ENCODE measurements around the gene BCL2L14. TPM values are rescaled to one million over a fixed set of nuclear protein-coding genes. Genes with fewer than 3 reads are reported as not detected.

The BCL2L14 gene
- total RNA-seq, 1 experiment from 2014 or later = not detected

DNA sequence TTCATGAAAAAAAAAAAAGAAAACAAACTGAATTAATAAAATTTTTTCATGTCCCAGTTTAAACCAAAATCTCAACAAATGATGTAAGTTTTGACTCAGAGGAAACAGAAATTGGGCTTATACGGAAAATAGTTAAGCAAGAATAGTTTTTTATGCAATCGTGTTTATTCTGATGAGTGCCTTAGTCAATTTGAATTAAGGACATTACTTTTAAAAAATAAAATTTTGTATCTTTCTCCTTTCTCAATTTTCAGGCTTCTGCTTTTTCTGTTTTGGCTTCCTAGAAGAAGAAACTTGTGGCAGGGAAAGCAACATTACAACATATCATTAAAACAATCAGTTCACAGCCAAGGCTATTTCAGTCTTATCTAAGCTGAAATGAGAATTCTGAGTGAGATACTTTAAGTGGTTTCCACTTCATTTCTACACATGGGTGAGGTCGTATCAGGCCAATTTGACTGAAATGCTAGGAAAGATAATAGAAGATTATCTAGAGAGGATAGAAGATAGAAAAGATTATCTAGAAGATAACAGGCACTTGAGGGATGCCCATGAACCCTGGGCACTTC is 52.4 kb downstream of the BCL2L14 start:
- TF ChIP-seq SIN3A (IDR thresholded peaks at IDR 0.05; ENCODE audit: borderline replicate concordance, insufficient read depth, low read depth, low read length) (no peak), POLR2AphosphoS5 (IDR thresholded peaks at IDR 0.05; ENCODE audit: low read depth, low read length) (no peak), TCF7L2 (IDR thresholded peaks at IDR 0.05; ENCODE audit: low read depth, low read length) (no peak)
- TF ChIP-seq, protein P1, sequence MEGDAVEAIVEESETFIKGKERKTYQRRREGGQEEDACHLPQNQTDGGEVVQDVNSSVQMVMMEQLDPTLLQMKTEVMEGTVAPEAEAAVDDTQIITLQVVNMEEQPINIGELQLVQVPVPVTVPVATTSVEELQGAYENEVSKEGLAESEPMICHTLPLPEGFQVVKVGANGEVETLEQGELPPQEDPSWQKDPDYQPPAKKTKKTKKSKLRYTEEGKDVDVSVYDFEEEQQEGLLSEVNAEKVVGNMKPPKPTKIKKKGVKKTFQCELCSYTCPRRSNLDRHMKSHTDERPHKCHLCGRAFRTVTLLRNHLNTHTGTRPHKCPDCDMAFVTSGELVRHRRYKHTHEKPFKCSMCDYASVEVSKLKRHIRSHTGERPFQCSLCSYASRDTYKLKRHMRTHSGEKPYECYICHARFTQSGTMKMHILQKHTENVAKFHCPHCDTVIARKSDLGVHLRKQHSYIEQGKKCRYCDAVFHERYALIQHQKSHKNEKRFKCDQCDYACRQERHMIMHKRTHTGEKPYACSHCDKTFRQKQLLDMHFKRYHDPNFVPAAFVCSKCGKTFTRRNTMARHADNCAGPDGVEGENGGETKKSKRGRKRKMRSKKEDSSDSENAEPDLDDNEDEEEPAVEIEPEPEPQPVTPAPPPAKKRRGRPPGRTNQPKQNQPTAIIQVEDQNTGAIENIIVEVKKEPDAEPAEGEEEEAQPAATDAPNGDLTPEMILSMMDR (IDR thresholded peaks at IDR 0.05) = no peak
- TF ChIP-seq, protein P2, sequence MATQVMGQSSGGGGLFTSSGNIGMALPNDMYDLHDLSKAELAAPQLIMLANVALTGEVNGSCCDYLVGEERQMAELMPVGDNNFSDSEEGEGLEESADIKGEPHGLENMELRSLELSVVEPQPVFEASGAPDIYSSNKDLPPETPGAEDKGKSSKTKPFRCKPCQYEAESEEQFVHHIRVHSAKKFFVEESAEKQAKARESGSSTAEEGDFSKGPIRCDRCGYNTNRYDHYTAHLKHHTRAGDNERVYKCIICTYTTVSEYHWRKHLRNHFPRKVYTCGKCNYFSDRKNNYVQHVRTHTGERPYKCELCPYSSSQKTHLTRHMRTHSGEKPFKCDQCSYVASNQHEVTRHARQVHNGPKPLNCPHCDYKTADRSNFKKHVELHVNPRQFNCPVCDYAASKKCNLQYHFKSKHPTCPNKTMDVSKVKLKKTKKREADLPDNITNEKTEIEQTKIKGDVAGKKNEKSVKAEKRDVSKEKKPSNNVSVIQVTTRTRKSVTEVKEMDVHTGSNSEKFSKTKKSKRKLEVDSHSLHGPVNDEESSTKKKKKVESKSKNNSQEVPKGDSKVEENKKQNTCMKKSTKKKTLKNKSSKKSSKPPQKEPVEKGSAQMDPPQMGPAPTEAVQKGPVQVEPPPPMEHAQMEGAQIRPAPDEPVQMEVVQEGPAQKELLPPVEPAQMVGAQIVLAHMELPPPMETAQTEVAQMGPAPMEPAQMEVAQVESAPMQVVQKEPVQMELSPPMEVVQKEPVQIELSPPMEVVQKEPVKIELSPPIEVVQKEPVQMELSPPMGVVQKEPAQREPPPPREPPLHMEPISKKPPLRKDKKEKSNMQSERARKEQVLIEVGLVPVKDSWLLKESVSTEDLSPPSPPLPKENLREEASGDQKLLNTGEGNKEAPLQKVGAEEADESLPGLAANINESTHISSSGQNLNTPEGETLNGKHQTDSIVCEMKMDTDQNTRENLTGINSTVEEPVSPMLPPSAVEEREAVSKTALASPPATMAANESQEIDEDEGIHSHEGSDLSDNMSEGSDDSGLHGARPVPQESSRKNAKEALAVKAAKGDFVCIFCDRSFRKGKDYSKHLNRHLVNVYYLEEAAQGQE (IDR thresholded peaks at IDR 0.05; ENCODE audit: insufficient read depth in 1 of 2, low read depth in 2 of 2, low read length in 1 of 2) = no peak
- no peak for DNase-seq (ENCODE audit: low read depth, low spot score)
- in situ Hi-C loops (cut with HindIII; ENCODE audit: low pct_unique_long_range_greater_than_20kb, low sequenced_read_pairs) = no loop called here
- BruUV-seq (replicated peaks) = no TSS peak
- intact Hi-C loops (cut with micrococcal nuclease; ENCODE audit: unreplicated experiment) = no loop called here
- ChIA-PET POLR2A (no interaction called here), CTCF (no interaction called here)
- Histone ChIP-seq H3K4me1 (ENCODE audit: control insufficient read depth, insufficient read depth, low read length) (no peaks in the 10 kb centered on the region), H3K27ac (ENCODE audit: low read length) (no peak overlapping the region), H3K4me3 (ENCODE audit: low read depth in 2 of 2, low read length in 2 of 2) (no peak overlapping the region), H3K36me3 (ENCODE audit: control insufficient read depth, insufficient read depth, low read length) (no peaks in the 10 kb centered on the region; the same call in 1 of the 2 replicates), H3K27me3 (ENCODE audit: control insufficient read depth, insufficient read depth, low read length) (no peaks in the 10 kb centered on the region), H3K9me3 (ENCODE audit: control insufficient read depth, insufficient read depth, low read depth, low read length) (no peaks in the 10 kb centered on the region)
- no peak for ATAC-seq

DNA sequence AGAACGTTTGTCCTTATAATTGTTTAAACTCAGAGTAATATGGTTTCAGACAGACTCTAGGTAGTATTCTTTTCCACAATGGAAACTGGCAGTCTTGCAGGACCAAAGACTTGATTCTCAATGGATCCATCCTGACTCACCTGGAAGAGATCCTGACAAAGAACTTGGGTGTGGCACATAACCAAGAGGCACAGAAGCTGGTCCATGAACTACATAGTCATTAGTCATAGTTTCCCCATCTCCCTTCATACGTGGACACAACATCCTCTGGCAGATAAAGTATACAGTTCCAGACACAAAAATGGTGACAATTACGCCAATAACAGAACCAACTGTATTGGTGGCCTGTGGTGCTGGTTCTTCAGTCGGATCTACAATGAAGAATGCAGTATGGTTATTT is 55.8 kb downstream of the BCL2L14 start:
- Histone ChIP-seq H3K27me3 (ENCODE audit: control insufficient read depth, insufficient read depth, low read length) (no peaks in the 10 kb centered on the region), H3K9me3 (ENCODE audit: control insufficient read depth, insufficient read depth, low read depth, low read length) (no peaks in the 10 kb centered on the region), H3K27ac (ENCODE audit: low read length) (no peak overlapping the region), H3K4me1 (ENCODE audit: control insufficient read depth, insufficient read depth, low read length) (no peaks in the 10 kb centered on the region), H3K4me3 (ENCODE audit: low read depth in 2 of 2, low read length in 2 of 2) (no peak overlapping the region), H3K36me3 (ENCODE audit: control insufficient read depth, insufficient read depth, low read length) (no peaks in the 10 kb centered on the region; the same call in 1 of the 2 replicates)
- intact Hi-C loops (cut with micrococcal nuclease; ENCODE audit: unreplicated experiment) = no loop called here
- no TSS peak for BruUV-seq (replicated peaks)
- in situ Hi-C loops (cut with HindIII; ENCODE audit: low pct_unique_long_range_greater_than_20kb, low sequenced_read_pairs) = no loop called here
- CTCF ChIA-PET = no interaction called here
- POLR2A ChIA-PET = no interaction called here
- ATAC-seq = no peak
- no peak for DNase-seq (ENCODE audit: low read depth, low spot score)
- TF ChIP-seq, protein P1 (IDR thresholded peaks at IDR 0.05) = no peak
- TF ChIP-seq POLR2AphosphoS5 (IDR thresholded peaks at IDR 0.05; ENCODE audit: low read depth, low read length) (no peak), SIN3A (IDR thresholded peaks at IDR 0.05; ENCODE audit: borderline replicate concordance, insufficient read depth, low read depth, low read length) (no peak), TCF7L2 (IDR thresholded peaks at IDR 0.05; ENCODE audit: low read depth, low read length) (no peak)
- TF ChIP-seq, protein P2 (IDR thresholded peaks at IDR 0.05; ENCODE audit: insufficient read depth in 1 of 2, low read depth in 2 of 2, low read length in 1 of 2) = no peak

All from Panc1 (cell line).